PFSK-1 (cell line): ENCODE results near the gene MEF2D.

Experiments
- FOXP2 ChIP-seq: optimal IDR thresholded peaks from 2 replicates; pipeline ENCODE3; 2011; ENCODE audit warnings: borderline replicate concordance, control low read depth, inconsistent platforms; ENCODE audit not compliant: insufficient read depth; ENCODE audit errors: extremely low read length, extremely low read depth
- POLR2AphosphoS5 ChIP-seq: IDR thresholded peaks from 2 replicates; pipeline ENCODE4 v1.6.1; 2012; ENCODE audit warnings: low read depth, mild to moderate bottlenecking, control low read depth, low read length, moderate library complexity
- REST ChIP-seq, 2 experiments: IDR thresholded peaks; 2 replicates each; pipeline versions ENCODE4 v1.6.1 to v1.8.0; 2011 to 2012; ENCODE audit warnings: low read depth in 2 of 2, low read length in 2 of 2, control low read depth in 1 of 2, inconsistent platforms in 1 of 2, mild to moderate bottlenecking in 1 of 2, moderate library complexity in 1 of 2; ENCODE audit not compliant: insufficient read depth in 1 of 2
- SIN3A ChIP-seq: IDR thresholded peaks from 2 replicates; pipeline ENCODE4 v1.6.1; 2012; ENCODE audit warnings: mild to moderate bottlenecking, low read length, moderate library complexity, borderline replicate concordance; ENCODE audit not compliant: insufficient read depth
- TAF1 ChIP-seq: IDR thresholded peaks from 2 replicates; pipeline ENCODE4 v1.6.1; 2012; ENCODE audit warnings: low read length, control low read depth, borderline replicate concordance; ENCODE audit not compliant: insufficient read depth

MEF2D gene

GRCh38 chr1:156425943-156426342 is 74.6 kb downstream of the MEF2D start:
- TF ChIP-seq SIN3A = no peak
- TF ChIP-seq FOXP2 = no peak
- TF ChIP-seq POLR2AphosphoS5 = no peak
- TF ChIP-seq REST (IDR thresholded peaks at IDR 0.05; ENCODE audit: insufficient read depth in 1 of 2, low read depth in 2 of 2, low read length in 2 of 2) = no peak
- no peak for TF ChIP-seq TAF1

GRCh38 chr1:156424806-156425432 is 75.7 kb downstream of the MEF2D start:
- no peak for TF ChIP-seq TAF1
- TF ChIP-seq FOXP2 = no peak
- no peak for TF ChIP-seq POLR2AphosphoS5
- TF ChIP-seq REST (IDR thresholded peaks at IDR 0.05; ENCODE audit: insufficient read depth in 1 of 2, low read depth in 2 of 2, low read length in 2 of 2) = no peak
- no peak for TF ChIP-seq SIN3A

GRCh38 chr1:156423422-156424352 is 76.9 kb downstream of the MEF2D start:
- no peak for TF ChIP-seq POLR2AphosphoS5
- no peak for TF ChIP-seq TAF1
- no peak for TF ChIP-seq FOXP2
- no peak for TF ChIP-seq SIN3A
- TF ChIP-seq REST (IDR thresholded peaks at IDR 0.05; ENCODE audit: insufficient read depth in 1 of 2, low read depth in 2 of 2, low read length in 2 of 2) = no peak

- TF ChIP-seq TAF1 = no peak
- TF ChIP-seq FOXP2 = no peak
- no peak for TF ChIP-seq SIN3A
- TF ChIP-seq REST (IDR thresholded peaks at IDR 0.05; ENCODE audit: insufficient read depth in 1 of 2, low read depth in 2 of 2, low read length in 2 of 2) = no peak
- no peak for TF ChIP-seq POLR2AphosphoS5
Observed at GRCh38 chr1:156422602-156423091, 77.9 kb downstream of the MEF2D start.
